HG03196 (cell line): ENCODE results near the gene HOXB7.

Source experiments
- ATAC-seq: cut with Tn5 transposase; IDR thresholded peaks from one replicate; pipeline ENCODE4 v1.9.1; 2021; ENCODE audit not compliant: unreplicated experiment

The HOXB7 gene

GRCh38 chr17:48624118-48624517 is 13.3 kb upstream of the HOXB7 start:
- no peak for ATAC-seq

GRCh38 chr17:48623583-48623982 is 12.8 kb upstream of the HOXB7 start:
- no peak for ATAC-seq

GRCh38 chr17:48622857-48623256 is 12.0 kb upstream of the HOXB7 start:
- ATAC-seq, result no peak

DNA sequence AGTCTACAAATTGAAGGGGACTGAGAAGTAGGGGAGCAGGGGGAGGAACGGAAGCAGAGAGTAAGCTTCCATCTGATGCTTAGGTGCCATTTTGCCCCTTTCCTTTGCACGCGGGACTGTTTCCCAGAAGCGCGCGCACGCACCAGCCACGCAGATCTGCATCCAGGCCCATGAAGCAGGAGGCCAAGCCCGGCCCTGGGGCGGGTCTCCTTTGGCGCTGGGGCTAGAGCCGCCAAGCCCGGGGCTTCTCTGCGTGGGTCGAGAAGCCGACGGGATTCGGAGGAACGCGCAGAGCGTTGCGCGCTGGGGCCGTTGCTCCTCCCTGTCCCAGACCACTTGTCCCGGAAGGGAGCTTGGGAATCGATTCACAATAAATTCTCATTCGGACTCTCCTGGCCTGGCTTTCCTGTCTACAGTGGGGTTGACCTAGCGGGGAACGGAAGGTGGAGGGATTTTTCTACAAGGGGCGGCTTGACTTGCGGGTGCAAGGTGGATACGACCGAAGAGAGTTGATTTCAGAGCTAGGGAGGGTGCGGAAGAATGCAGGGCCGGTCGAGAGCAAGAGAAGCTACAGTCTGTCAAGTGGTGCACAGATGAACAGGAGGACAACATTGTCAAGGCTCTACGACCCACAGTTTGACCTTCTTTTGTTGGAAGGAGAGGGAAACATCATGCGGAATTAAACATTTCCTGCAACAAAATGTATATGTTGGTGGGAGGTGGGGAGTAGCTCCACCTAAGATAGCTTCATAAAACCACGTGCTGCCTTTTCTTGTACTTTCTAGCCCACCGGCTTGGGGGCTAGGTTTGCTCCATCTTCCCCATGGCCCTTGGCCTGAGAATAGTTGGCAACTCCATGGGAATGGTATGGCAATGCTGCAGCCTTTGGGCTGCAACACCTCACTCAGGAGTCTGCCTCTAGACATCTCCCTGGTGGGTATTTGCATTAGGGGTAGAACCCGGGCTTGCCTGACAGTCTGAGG is 10.9 kb upstream of the HOXB7 start:
- no peak for ATAC-seq

GRCh38 chr17:48620461-48621139 is 9.8 kb upstream of the HOXB7 start:
- ATAC-seq, result no peak

GRCh38 chr17:48619826-48620449 is 9.1 kb upstream of the HOXB7 start:
- no peak for ATAC-seq

- ATAC-seq, result no peak
Observed at GRCh38 chr17:48618256-48618896, 7.6 kb upstream of the HOXB7 start.

DNA sequence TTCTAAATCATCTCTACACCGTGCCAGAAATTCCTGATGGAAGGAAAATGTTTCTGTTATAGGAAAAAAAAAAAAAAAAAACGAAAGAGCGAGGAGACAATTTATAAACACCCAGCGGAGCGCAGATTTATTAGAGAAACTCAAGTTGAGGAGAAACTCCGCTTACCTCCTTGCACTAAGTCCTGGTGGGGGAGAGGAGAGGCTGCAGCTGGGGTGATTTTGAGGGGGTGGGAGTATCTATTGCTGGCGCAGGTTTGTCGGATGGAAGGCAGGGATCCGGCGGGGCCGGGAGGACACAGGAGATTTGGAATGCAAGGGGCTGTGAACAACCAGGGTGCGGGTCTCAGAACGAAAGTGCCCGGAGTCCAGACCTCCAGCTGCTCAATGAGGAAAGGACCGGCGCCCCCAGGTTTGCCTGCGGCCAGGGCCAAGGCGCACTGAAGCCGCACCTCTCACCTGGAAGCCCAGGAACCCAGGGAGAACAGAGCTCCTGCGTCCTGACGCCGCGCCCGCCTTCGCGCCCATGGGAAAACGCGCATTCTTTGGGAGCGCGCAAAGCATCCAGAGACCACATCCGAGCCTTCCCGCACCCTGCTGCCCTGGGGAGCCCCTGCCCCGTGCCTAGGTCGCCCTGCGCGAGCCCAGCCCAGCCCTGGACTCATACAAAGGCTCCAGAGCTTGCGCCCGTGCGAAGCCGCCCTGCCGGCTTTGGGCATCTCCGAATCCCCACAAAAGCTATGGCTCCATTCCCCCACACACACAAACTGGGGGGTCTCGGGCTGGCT is 6.8 kb upstream of the HOXB7 start:
- ATAC-seq, result no peak

DNA sequence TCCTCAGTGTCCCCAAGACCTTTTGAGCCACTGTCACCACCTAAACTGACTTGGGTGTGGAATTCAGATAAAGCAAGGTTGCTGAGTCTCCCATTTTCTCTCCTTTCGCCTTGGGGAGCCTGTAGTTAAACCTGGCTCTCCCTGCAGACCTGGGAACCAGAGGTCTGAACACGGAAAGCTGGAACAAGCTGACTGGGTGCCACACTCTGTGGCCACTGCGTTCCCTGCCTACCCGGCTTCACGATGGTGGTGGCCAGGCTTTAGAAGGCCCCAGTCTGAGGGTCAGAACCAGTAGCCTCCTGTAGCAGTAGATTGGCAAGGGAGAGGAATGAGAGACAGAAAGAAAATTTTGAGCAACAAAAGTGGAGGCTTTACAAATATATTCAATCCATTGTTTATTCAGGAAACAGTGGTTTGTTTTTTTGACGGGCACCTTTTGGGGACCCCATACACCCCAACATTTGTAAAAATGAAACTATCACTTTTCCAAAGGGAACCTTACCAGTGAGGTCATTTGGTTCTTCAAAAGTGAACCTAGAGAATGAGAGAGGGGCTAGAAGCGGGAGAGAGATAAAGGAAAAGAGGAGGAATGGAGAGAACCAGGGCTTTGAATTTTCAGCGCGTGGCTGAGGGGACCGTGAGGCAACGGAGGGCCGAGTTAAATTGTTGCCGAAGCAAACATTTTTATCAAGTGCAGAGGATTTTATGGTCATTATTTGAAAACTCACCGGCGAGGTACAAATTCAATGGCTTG is 6.1 kb upstream of the HOXB7 start:
- ATAC-seq, result no peak

- no peak for ATAC-seq
Observed at GRCh38 chr17:48615963-48616716, 5.3 kb upstream of the HOXB7 start.

- ATAC-seq, result no peak
Observed at GRCh38 chr17:48615047-48615962, 4.5 kb upstream of the HOXB7 start, which contains the start of gene HOXB8. HOXB8 (minus strand) TSS chr17:48615292; CDS start chr17:48614704, 588 bp downstream.

GRCh38 chr17:48613862-48614694 is 3.3 kb upstream of the HOXB7 start:
- no peak for ATAC-seq

- ATAC-seq, result no peak
Observed at GRCh38 chr17:48612854-48613691, 2.3 kb upstream of the HOXB7 start.

- ATAC-seq, result no peak
Observed at GRCh38 chr17:48612456-48612853, 1.6 kb upstream of the HOXB7 start.

GRCh38 chr17:48611681-48612455 is 1.1 kb upstream of the HOXB7 start:
- ATAC-seq, result no peak
